NCI-H2227 treated with DMSO at 0.1 percent for 48 hours (cell line): Measurements from ENCODE around the gene BCL2.
"Not testable (repeated sequence)": the region's sequence is repeated elsewhere in the genome, so short reads cannot be mapped to it uniquely, and the experiment has no call there.

Source experiments
- DNase-seq: peaks from one replicate; lab custom pipeline; 2025; lab: John Stamatoyannopoulos, UW

Gene BCL2

DNA sequence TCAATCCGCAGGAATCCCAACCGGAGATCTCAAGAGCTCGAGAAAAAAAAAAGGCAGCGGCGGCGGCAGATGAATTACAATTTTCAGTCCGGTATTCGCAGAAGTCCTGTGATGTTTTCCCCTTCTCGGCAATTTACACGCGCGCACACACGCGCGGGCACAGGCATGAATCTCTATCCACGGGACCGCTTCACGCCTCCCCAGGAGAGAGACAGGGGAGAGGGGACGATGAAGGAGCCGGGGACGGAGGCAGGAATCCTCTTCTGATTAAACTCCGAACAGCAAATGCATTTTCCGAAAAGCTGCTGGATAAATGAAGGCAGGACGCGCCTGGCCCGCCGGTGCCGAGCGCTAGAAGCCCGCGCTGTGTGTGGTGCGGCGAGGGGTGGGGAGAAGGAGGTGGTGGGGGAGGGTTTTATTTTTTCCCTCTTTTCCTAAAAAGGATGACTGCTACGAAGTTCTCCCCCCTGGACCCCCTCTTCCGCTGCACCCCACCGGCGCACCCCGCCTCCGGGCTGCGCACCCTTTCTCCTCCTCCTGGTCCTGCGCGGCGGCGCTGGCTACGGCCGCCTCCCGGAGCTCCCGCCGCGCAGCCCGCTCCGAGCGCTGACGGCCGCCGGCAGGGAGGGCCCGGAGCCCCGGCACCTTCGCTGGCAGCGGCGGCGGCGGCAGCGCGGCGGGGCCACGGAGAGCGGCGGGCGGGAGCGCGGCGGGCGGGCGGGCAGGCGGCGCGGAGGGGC is at the start of gene BCL2:
BCL2 (minus strand) TSS at position 387 of the 740 bp plus-strand sequence.
- DNase-seq, result peak; percentile 43

DNA sequence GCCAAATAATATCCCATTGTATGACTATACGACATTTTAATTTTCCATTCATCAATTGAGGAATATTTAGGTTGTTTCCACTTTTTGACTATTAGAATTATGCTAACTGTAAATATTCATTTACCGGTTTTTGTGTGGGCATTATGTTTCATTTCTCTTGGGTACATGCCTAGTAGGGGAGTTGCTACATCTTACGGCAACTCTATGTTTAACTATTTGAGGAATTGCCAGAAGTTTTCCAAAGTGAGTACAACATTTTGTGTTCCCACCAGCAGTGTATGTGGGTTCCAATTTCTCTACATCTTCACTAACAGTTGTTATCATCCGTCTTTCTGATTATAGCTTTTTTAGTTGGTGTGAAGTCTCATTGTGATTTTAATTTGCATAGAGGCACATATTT is 49.0 kb upstream of the BCL2 start:
- DNase-seq, result no peak

DNA sequence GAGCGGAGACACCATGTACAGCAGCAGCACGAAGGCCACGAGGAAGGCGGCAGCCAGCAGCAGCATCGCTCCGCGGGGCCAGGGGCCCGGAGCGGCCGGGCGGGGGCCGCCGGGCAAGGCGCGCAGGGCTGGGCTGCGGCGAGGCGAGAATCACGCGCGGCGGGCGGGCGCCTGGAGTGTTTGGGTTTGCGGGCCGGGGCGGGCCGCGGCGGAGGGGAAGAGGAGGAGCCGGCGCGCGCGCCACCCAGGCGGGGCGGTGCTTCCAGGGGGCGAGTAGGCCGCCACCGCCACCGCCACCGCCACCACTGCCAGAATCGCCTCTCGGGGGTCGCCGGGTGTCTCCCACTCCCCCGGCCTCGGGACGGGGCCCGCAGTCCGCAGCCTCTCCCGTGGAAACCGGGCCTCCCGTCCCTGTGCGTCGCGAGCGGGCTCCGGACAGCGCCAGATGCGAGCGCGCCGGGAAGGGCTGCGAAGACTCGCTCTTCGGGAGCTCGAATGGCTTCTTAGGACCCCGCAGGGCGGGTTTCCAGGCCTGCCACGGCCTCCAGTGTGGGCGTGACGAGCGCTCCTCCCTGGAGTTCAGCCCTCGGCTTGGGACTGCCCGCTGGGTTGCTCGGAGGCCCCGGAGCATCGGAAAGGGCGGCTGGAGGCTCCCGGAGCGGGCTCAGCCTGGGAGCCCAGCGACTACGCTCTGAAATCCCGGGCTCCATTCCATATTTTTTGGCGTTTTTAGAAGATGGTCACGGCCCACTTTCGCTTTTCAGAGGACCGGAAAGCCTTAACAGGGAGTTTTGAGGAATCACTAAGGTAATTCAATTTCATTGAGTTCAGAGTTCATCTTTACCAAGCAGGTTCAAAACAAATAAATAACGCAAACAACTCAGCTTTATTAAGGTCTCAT is 47.7 kb upstream of the BCL2 start, which contains the start of gene KDSR:
KDSR (minus strand) TSS at position 154 of the 901 bp plus-strand sequence; CDS start at position 66, 88 bp downstream.
- DNase-seq, result peak; percentile 98

DNA sequence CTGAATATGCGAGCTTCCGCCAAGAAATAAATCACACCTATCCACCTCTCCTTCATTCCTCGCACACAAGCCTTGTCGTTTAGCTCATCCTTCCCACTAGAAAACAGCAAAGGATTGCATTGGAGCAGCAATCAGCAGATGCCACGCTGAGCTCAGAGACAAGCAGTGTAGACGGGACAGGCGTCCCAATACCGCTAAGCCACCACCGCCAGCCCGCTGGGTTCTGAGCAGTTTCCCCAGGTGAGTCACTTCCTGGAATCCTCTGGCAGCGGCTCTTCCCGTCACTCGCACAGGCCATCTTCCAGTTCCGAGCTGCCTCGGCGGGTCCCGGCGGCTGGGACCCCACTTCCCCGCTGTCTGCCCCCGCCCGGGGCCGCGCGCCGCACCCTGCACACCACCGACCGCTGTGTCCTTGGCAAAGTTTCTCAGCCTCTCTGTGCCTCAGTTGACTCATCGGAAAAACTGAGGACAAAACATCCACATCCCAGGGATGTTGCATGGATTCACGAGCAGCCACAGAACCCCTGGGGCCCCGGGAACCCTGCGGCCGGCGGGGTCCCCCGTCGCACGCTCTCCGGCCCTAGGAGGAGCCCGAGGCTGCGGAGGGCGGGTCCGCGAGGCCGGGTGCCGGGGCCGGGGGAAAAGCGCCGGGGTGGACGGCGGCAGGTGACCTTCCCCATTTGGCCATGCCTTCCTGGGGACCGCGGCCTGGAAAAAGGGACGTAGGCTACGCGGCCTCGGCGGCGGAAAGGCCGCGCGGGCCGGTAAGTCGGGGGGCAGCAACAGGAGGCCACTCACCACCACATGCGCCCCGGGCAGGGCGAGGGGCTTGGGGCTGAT is 46.9 kb upstream of the BCL2 start:
- no peak for DNase-seq

DNA sequence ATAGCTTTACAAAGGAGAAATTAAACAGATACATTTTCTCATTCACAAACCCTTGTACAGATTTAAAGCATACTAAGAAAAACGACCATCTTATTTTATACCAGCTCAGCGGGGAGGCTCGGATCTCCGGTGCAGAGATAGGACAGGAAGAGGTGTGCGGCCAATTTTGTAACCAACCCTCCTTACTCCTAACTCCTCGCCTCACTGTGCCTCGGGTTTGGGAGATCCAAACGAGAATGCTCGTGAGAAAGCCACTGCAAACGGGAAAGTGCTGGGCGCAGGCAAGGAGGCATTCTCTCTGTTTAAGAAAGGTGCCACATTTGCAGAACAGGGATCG is 46.3 kb upstream of the BCL2 start:
- DNase-seq, result no peak

DNA sequence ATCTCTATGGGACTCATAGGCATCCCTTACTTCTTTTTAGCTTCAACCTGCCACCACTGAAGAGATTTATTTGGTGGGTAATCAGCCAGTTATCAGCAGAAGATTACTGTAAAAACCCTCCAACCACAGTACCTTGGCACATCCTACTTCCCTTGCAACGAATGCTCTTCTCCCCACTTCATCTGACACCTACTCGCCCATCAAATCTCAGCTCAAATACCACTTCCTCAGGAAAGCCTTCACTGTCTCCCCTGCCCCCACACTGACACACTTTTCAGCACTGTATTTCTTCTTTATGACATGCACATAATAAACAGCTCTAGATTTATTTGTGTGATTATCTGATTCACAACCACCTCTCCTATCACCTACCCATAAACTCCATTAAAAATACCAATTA is 44.4 kb upstream of the BCL2 start:
- DNase-seq, result no peak

DNA sequence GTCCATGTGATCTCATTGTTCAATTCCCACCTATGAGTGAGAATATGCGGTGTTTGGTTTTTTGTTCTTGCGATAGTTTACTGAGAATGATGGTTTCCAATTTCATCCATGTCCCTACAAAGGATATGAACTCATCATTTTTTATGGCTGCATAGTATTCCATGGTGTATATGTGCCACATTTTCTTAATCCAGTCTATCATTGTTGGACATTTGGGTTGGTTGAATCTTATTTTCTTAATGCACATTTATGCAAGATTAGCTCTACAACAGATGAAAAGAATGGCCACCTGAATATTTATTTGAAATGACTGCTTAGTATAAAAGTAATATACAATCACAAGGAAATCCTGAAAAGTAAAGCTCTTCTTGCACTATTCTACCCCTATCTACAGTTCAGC is 43.9 kb upstream of the BCL2 start:
- DNase-seq, result not testable (repeated sequence)

DNA sequence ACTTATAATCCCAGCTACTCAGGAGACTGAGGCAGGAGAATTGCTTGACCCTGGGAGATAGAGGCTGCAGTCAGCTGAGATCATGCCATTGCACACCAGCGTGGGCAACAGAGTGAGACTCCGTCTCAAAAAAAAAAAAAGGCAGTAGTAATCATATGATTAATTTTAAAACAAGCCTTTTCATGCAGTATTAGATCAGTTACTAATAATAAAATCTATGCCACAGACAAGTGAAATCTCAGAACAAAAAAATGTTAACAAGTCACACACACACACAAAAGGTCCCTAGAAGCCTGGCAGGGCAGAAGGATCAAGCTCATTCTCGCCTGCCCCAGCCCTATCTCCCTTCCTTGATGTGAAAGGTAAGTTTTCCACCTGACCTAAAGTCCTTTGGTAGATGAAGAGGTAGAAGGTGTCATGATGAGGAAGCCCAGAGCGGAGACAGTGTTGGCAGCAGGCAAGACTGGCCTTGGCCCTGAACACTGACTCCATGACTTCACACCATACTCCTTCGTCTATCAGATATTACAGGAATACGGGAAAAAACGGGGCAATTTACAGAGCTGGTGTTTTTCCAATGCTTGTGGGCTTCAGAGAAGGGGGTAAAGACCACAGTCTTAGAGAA is 36.8 kb upstream of the BCL2 start:
- DNase-seq, result no peak

DNA sequence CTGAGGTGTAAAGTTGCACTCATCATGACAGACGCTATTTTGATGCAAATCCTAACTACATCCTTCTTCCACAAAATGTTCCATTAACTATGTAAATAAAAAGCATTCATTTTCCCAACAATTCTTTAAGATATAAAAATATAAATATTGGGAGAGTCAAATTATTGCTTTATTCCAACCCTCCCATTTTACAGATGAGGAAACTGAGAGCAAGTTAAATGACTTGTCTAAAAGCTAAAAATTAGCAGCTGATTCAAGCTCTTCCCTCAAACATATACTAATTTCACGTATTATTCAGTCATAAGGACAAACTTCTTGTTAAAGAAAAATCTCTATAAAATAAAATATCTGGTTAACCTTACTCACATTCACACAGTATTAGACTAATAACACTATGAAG is 30.7 kb upstream of the BCL2 start:
- DNase-seq, result no peak

DNA sequence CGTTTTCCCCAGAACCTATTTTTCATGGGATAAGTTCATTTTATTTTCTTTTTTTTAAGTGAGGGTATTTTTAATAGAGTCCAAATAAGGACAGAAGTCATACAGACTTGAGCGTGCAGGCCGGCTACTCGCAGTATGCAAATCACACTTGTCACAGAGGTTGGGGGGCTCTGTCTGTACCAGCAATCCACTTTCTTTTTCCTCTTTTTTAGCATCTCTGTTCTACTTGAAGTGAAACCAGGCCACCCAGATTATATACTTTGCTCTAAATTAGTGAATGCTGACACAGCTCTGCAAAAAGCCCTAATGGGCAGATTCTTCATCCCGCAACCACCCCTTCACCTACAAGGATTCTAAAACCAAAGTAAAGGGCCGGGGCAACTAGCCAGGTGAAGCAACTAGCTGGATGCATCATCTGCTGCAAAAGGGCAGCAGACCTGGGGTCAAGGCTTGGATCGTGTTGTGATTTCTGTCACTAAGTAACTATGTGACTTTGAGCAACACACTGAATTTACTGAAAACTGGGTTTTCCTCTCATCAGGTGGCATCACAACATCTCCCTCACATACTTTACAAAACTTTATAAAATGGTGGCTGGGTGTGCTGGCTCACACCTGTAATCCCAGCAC is 29.1 kb upstream of the BCL2 start:
- DNase-seq, result no peak

DNA sequence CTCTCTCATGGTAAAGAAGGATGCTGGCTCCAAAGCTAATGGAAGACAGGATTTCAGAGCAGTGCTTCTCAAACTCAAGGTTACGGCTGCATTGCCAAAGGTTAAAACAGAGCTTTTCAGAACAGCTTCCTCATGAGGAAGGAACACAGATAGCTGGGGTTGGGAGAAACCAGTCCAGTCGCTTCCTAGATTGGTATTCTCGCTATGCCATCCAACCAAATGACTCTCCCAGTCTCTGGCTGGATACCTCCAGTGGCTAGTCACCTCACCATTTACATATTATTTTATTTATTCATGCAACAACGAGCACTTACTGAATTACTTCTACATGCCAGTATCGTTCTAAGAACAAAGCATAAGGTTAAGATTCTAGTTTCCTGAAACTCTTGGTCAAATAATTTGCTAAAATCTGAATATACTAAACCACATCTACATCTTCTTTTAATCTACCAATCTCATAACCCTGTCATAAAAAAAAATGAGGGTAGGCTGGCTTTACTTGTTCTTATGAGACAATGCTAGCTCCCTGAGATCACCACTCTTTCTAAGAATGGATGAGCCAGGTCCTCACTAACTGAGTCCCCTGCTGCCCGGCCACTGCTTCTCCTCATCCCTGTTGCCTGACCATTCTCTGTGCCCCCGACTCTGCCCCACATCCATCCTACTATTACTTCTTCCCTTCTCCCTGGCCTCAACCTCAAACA is 27.1 kb upstream of the BCL2 start:
- no peak for DNase-seq

DNA sequence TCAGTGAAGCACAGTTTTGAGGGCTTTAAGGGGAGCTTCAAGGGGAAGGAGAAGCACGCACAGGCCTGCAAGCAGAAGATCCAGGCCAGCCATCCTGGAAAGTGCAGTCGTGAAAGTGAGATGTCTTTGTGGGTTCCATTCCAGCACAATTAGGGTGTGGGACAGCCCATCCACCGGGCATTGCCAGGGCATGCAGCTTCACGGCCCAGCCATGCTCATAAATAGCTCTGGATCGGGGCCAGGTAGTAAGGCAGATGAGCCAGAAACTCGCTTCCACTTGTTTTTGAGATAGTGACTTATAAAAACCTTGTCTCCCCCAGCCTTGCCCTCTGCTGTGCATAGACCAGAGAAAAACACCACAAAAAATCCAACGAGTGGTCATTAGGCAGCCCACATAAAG is 26.5 kb upstream of the BCL2 start:
- DNase-seq, result no peak

DNA sequence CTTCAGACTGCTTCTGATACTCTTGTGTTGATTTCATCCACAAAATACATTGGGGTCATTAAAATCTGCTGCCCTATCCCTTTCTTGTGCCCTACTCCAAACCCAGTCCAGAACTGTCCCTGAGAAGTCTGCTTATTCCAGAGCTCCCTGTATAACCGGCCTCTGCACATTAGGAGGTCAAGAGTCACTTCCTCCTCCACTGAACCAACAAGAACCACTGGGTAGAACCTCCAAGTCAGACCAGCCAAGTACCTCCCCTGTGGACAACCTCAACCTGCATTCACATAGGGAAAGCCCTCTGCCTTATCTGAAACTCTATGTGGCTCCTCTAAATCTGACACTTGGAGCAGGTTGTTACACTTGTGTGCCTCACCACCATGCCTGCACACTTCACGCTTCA is 25.3 kb upstream of the BCL2 start:
- DNase-seq, result no peak

DNA sequence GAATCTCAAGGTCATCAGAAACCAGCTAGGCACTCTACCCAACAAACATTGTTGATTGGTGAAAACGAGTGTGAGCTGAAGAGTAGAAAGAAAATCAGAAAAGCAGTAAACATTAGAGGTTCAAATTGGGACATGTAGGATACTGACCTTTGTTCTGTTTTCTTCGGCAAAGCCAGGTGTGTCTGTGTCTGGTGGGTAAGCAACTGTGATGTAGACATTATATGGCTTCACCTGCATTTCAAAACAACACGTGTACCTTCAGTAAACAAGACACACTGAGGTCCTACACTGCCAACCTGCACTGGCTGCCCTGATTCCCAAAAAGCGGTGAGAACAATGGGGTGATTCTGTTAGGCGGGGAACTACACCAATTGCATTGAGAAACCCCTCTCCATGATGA is 24.7 kb upstream of the BCL2 start:
- DNase-seq, result no peak

DNA sequence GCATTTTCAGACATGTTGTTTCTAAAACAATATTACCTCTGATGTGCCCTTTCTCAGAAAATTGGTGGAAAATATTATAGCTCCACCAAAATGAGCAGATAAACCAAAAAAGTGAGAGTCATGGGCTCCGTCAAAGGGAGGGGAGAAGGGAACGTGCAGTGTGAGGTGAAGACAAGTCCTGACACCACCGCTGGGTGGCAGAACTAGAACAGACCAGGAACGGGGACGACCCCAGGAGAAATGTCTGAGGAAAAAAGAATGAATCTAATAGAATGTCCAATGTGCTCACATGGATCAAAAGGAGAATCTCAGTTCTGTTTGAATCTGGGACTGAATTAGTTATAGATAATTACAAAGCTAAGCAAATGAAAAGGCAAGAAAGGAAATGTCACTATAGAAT is 22.6 kb upstream of the BCL2 start:
- peak; percentile 62 for DNase-seq

DNA sequence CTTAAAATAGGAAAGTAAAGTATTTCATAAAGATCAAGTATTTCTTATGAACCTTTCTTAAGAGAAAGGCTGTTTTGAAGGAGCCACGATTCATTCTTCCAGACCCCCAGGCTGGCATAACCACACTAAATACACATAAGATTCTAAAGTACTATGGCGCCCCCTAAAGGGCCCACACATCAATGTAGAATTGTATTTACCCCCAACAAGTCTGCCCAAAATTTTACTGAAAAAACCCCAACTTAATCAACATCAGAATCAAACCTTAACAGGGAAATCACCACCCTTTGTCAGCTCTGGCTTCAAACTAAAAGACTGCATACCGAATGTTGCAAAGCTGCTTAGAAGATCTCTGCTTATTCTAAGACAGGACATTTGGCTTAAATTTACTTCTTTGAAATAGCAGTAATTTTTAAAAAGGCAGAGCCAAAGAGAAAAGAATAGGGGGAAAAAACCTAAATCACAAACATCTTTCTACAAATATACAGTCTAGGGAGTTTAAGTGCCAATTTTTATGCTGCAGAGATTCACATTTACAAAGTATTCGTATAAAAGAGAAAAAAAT is 20.4 kb upstream of the BCL2 start:
- peak; percentile 15 for DNase-seq

DNA sequence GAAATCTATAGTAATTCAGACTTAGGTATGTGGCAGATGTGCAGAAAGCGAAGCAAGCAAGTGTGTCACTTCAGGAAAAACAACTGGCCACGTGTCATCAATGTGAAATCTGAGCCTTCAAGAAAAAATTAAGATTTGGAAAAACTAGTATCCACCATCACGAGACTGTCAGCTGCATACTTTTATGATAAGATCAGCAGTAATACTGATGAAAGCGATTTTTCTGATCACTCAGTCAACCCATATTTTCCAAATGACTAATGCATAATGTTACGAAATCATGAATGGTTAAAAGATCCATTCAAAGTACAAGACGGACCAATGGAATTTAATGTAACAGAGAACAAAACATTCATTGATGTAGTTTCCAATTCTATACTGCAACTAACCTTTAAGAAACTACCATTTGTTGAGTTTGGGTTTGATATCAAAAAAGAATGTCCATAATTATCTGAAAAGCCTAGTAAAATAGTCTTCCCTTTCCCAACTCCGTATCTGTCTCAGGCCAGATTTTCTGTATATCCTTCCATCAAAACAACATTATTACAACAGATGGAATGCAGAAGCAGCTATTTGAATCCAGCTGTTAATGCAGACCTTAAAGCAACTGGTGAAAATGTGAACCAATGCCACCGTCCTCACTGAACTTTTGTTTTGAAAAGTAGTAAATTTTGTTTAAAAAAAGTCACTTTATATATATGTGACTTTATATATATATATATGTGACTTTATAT is 17.0 kb upstream of the BCL2 start:
- no peak for DNase-seq

DNA sequence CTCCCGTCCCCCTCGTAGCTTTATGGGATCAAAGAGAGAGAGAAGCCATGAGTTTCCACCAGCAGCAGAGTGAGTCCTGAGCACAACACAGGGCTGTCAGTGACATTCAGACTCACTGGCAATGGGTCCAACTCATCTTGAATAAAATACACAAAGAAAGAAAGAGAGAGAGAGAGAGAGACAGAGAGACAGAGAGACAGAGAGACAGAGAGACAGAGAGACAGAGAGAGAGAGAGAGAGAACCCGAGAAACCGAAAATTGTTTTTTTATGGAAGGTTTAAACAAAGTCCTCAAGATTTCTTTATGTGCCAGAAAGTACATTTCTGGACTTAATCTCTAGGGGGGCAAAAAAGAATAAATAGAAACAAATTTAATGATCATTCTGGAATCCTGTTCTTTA is 11.5 kb upstream of the BCL2 start:
- DNase-seq, result no peak

DNA sequence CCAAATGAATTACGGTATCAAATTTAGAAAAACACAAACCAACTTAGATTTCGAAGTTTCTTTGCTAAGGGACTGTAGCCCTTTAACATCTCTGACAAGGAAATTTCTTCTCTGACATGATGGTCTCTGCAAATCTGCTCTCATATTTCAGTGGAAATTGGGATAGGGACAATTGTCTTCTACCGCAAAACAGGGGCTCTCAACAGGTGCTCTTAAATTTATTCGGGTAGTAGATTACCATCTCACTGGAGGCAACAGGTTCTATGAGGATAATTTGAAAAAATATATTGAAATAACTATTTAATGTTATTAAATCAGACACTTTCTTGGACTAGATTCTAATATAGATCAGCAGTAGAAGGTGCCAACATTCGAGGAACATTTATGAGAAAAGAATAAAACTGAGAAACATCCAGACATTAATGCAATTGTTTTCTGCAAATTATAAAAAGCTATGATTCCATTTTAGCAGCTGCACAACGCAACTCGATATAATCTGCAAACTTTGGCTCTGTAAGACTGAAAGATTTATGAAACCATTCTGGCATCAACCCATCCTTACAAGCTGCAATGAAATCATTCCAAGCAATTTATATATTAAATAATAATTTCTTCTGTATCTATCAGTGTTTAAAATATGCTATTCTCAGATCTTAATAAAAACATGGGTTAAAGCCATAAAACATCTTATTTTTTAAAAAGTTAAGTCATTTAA is 10.0 kb upstream of the BCL2 start:
- no peak for DNase-seq
